ENCODE measurements around the gene ETV5.

- TF ChIP-seq BCL11A (IDR thresholded peaks at IDR 0.05; ENCODE audit: low read depth, low read length) (no peak), GABPA (IDR thresholded peaks at IDR 0.05; ENCODE audit: low read depth) (no peak), EP300 (IDR thresholded peaks at IDR 0.05; ENCODE audit: borderline replicate concordance in 1 of 2, control insufficient read depth in 1 of 2, low read depth in 2 of 2, low read length in 2 of 2) (no peak), CTCF (IDR thresholded peaks at IDR 0.05 in 2 of 3, conservative IDR thresholded peaks at IDR 0.05 in 1 of 3; ENCODE audit: control insufficient read depth in 2 of 3, extremely low read depth in 1 of 3, insufficient read depth in 1 of 3, low read depth in 3 of 3, low read length in 3 of 3) (no peak), RAD21 (IDR thresholded peaks at IDR 0.05; ENCODE audit: insufficient read depth, low read depth, low read length) (no peak), BRCA1 (IDR thresholded peaks at IDR 0.05; ENCODE audit: low read depth, low read length) (no peak), POLR2A (IDR thresholded peaks at IDR 0.05; ENCODE audit: low read depth, low read length) (no peak), FOXM1 (IDR thresholded peaks at IDR 0.05; ENCODE audit: low read depth, low read length) (no peak)
These were observed 94.0 kb downstream of the ETV5 start for GRCh38 chr3:186014866-186015265.

All from GM12878 (cell line).